ENCODE measurements around the gene TNNT3.

DNA sequence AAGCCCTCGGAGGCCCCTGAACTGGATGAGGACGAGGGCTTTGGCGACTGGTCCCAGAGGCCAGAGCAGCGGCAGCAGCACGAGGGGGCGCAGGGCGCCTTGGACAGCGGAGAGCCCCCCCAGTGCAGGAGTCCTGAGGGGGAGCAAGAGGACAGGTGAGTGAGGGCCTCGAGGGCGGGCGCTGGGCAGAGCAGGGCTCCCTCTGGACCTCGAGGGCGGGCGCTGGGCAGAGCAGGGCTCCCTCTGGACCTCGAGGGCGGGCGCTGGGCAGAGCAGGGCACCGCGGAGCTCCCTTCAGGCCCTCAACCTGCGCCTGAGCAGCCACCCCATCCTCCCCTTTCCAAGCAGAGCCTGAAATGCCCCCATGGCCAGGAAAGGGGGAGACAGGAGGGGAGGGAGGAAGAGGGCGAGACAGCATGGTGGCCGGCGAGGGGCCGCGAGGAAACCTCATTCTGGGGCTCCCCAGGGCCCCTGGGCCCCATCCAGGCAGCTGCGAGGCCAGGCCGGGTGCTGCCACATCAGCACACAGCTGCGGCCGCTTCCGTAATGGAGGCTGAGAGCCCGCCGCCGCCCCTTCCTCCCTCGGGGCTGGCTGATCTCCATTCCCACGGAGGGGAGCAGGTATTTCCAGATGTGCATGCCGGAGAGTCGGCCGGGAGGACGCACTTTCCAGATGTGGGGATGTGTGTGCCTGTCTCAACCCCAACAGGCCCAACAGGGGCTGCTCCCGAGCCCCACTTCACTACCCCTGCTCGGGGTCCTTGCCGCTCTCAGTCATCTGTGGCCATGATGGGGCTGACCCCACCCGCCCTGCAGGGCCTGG lies 37.9 kb upstream of the TNNT3 start:
- no peak for TF ChIP-seq GATA2 (IDR thresholded peaks at IDR 0.05; ENCODE audit: low read depth, low read length)
- TF ChIP-seq GATA3 (IDR thresholded peaks at IDR 0.05; ENCODE audit: low read depth, low read length) = no peak
